GM13976 (cell line): ENCODE results near the gene EMX1.

Experiments
- DNase-seq: peaks from one replicate; pipeline ENCODE4 v3.0.0; 2012; ENCODE audit warnings: low spot score
- CTCF ChIP-seq: IDR thresholded peaks from 2 replicates; pipeline ENCODE4 v1.5.1; 2012; ENCODE audit warnings: borderline replicate concordance, mild to moderate bottlenecking; ENCODE audit not compliant: insufficient read depth; ENCODE audit errors: extremely low read depth, missing control alignments, control extremely low read depth
- in situ Hi-C: fragments of 300-500 bp; cut with MboI; formaldehyde crosslinking; loops from one replicate; pipeline ENCODE4 v1.12.0; 2022; ENCODE audit warnings: low sequenced_read_pairs, mixed read lengths, inconsistent platforms; ENCODE audit not compliant: unreplicated experiment

Gene EMX1

GRCh38 chr2:72913486-72914205, 3.7 kb upstream of the EMX1 start:
- no peak for TF ChIP-seq CTCF
- DNase-seq, result no peak
- in situ Hi-C loops, result no loop called here

- TF ChIP-seq CTCF, result no peak
- in situ Hi-C loops, result no loop called here
- no peak for DNase-seq
Observed at GRCh38 chr2:72914206-72914559, 3.1 kb upstream of the EMX1 start.

- no peak for DNase-seq
- TF ChIP-seq CTCF, result no peak
- in situ Hi-C loops, result no loop called here
Observed at GRCh38 chr2:72914589-72915319, 2.6 kb upstream of the EMX1 start.

- in situ Hi-C loops, result no loop called here
- DNase-seq, result peak; percentile 58
- no peak for TF ChIP-seq CTCF
Observed at GRCh38 chr2:72915320-72915906, 1.9 kb upstream of the EMX1 start.

GRCh38 chr2:72915907-72916742, 1.2 kb upstream of the EMX1 start:
- peak; percentile 86 for DNase-seq
- in situ Hi-C loops, result no loop called here
- TF ChIP-seq CTCF, result no peak

GRCh38 chr2:72916743-72917137, 579 bp upstream of the EMX1 start:
- TF ChIP-seq CTCF, result no peak
- in situ Hi-C loops, result no loop called here
- peak; percentile 55 for DNase-seq
